HepG2 (cell line): ENCODE data around the gene EXOC3L4. TPM values are rescaled to one million over a fixed set of nuclear protein-coding genes. Genes with fewer than 3 reads are reported as not detected.

Source experiments
- ARID2 ChIP-seq: sonication (generic); formaldehyde crosslinking; IDR thresholded peaks from 2 replicates; pipeline ENCODE4 v1.8.1; 2022; ENCODE audit warnings: mild to moderate bottlenecking, missing genetic modification reagents, borderline replicate concordance
- ATF1 ChIP-seq: IDR thresholded peaks from 2 replicates; pipeline ENCODE4 v1.6.1; 2016; ENCODE audit warnings: mild to moderate bottlenecking, control low read depth
- CBX1 ChIP-seq: IDR thresholded peaks from one replicate; pipeline ENCODE4 v1.6.1; 2016; ENCODE audit warnings: antibody characterized with exemption, low read depth
- CC2D1A ChIP-seq: sonication (generic); formaldehyde crosslinking; IDR thresholded peaks from 2 replicates; pipeline ENCODE4 v1.8.1; 2023; ENCODE audit warnings: mild to moderate bottlenecking, missing genetic modification reagents
- FOSL2 ChIP-seq: sonication (generic); formaldehyde crosslinking; IDR thresholded peaks from 2 replicates; pipeline ENCODE4 v1.4.0; 2020; ENCODE audit warnings: missing genetic modification reagents
- FOXA1 ChIP-seq, 2 experiments: fragments of 450-650 bp in 1 of 2; sonication (generic) in 1 of 2; formaldehyde crosslinking in 1 of 2; IDR thresholded peaks; 2 replicates each; pipeline versions ENCODE4 v1.4.0 to v1.6.1; 2016 to 2020; ENCODE audit warnings: missing genetic modification reagents in 1 of 2
- POLR2G ChIP-seq: fragments of 200-400 bp; formaldehyde crosslinking; IDR thresholded peaks from 2 replicates; pipeline ENCODE4 v1.6.1; 2018; ENCODE audit warnings: mild to moderate bottlenecking, low read depth, low read length, moderate library complexity
- RBFOX2 ChIP-seq: fragments of 200-400 bp; formaldehyde crosslinking; IDR thresholded peaks from 2 replicates; pipeline ENCODE4 v1.6.1; 2017; ENCODE audit warnings: low read depth, mild to moderate bottlenecking, low read length
- STAG1 ChIP-seq: sonication (generic); formaldehyde crosslinking; IDR thresholded peaks from 2 replicates; pipeline ENCODE4 v1.4.0; 2020; ENCODE audit warnings: missing genetic modification reagents
- TMF1 ChIP-seq: sonication (generic); formaldehyde crosslinking; IDR thresholded peaks from 2 replicates; pipeline ENCODE4 v1.8.1; 2022; ENCODE audit warnings: low read depth, missing genetic modification reagents
- ZBTB40 ChIP-seq, 2 experiments: fragments of 450-650 bp in 1 of 2; sonication (generic) in 1 of 2; formaldehyde crosslinking in 1 of 2; IDR thresholded peaks; 2 replicates each; pipeline versions ENCODE4 v1.6.1 to v1.8.0; 2016 to 2022; ENCODE audit warnings: antibody characterized with exemption in 1 of 2, mild to moderate bottlenecking in 1 of 2, missing genetic modification reagents in 1 of 2
- ZBTB42 ChIP-seq: sonication (generic); formaldehyde crosslinking; IDR thresholded peaks from 2 replicates; pipeline ENCODE4 v1.5.0; 2020; ENCODE audit warnings: mild to moderate bottlenecking, missing genetic modification reagents
- ZFP1 ChIP-seq: IDR thresholded peaks from 2 replicates; pipeline ENCODE4 v1.6.1; 2016
- ZNF205 ChIP-seq: IDR thresholded peaks from 2 replicates; pipeline ENCODE4 v1.6.1; 2018; ENCODE audit warnings: missing biosample characterization, missing genetic modification reagents
- ZNF543 ChIP-seq: sonication (generic); formaldehyde crosslinking; IDR thresholded peaks from 2 replicates; pipeline ENCODE4 v1.4.0; 2020; ENCODE audit warnings: mild to moderate bottlenecking, missing genetic modification reagents
- ZNF556 ChIP-seq: sonication (generic); formaldehyde crosslinking; IDR thresholded peaks from 2 replicates; pipeline ENCODE4 v1.4.0; 2020; ENCODE audit warnings: mild to moderate bottlenecking, missing genetic modification reagents, borderline replicate concordance
- polyA plus RNA-seq, 8 experiments: library from polyadenylated mRNA; depleted of rRNA in 3 of 8; stranded (reverse) in 7 of 8; unstranded in 1 of 8; fragments of >200 nt; fragmentation: Illumina TruSeq in 4 of 8; extraction: Trizol in 4 of 8; gene quantifications; 2 replicates each; pipeline versions ENCODE4 v1.2.1 to v1.2.3, GENCODE V29; 2011 to 2016; ENCODE audit warnings: low read depth in 4 of 8, missing spikeins in 1 of 8, mixed read lengths in 1 of 8; ENCODE audit not compliant: insufficient read depth in 1 of 8
- total RNA-seq, 5 experiments: library from RNA; depleted of rRNA; stranded (reverse); fragments of >200 nt; fragmentation: Illumina TruSeq; extraction: Trizol; gene quantifications; 2 replicates each; pipeline ENCODE4 v1.2.3, GENCODE V29; 2016; ENCODE audit warnings: low read depth in 1 of 5
- TF ChIP-seq, protein P1 (sequence below): IDR thresholded peaks from 2 replicates; pipeline ENCODE4 v1.4.0; 2020; ENCODE audit warnings: mild to moderate bottlenecking, missing genetic modification reagents
- TF ChIP-seq, protein P2 (sequence below): IDR thresholded peaks from 2 replicates; pipeline ENCODE4 v1.6.1; 2016; ENCODE audit warnings: control low read depth

The EXOC3L4 gene
- total and polyA plus RNA-seq, 2 of the 13 experiments (the other 11 are each of a cell fraction or from before 2014, with no cell fraction given), result 11.8 to 27.0 TPM

GRCh38 chr14:103116636-103117035 lies 22.1 kb downstream of the EXOC3L4 start (continued):
- TF ChIP-seq, protein P1, sequence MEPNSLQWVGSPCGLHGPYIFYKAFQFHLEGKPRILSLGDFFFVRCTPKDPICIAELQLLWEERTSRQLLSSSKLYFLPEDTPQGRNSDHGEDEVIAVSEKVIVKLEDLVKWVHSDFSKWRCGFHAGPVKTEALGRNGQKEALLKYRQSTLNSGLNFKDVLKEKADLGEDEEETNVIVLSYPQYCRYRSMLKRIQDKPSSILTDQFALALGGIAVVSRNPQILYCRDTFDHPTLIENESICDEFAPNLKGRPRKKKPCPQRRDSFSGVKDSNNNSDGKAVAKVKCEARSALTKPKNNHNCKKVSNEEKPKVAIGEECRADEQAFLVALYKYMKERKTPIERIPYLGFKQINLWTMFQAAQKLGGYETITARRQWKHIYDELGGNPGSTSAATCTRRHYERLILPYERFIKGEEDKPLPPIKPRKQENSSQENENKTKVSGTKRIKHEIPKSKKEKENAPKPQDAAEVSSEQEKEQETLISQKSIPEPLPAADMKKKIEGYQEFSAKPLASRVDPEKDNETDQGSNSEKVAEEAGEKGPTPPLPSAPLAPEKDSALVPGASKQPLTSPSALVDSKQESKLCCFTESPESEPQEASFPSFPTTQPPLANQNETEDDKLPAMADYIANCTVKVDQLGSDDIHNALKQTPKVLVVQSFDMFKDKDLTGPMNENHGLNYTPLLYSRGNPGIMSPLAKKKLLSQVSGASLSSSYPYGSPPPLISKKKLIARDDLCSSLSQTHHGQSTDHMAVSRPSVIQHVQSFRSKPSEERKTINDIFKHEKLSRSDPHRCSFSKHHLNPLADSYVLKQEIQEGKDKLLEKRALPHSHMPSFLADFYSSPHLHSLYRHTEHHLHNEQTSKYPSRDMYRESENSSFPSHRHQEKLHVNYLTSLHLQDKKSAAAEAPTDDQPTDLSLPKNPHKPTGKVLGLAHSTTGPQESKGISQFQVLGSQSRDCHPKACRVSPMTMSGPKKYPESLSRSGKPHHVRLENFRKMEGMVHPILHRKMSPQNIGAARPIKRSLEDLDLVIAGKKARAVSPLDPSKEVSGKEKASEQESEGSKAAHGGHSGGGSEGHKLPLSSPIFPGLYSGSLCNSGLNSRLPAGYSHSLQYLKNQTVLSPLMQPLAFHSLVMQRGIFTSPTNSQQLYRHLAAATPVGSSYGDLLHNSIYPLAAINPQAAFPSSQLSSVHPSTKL (CRISPR knock-in tag), result no peak
- TF ChIP-seq ZBTB40 (IDR thresholded peaks at IDR 0.05) (no peak), ZBTB40 (CRISPR knock-in tag; IDR thresholded peaks at IDR 0.05) (no peak), FOXA1 (IDR thresholded peaks at IDR 0.05) (no peak), FOXA1 (CRISPR knock-in tag; IDR thresholded peaks at IDR 0.05) (peak; percentile 26; the same call in 1 of the 2 replicates), ATF1 (CRISPR knock-in tag) (no peak), ARID2 (CRISPR knock-in tag) (no peak), ZNF543 (no peak), STAG1 (CRISPR knock-in tag) (no peak), CBX1 (no peak), ZBTB42 (CRISPR knock-in tag) (no peak), ZFP1 (CRISPR knock-in tag) (no peak), POLR2G (peak; percentile 23; the same call in 1 of the 2 replicates), FOSL2 (CRISPR knock-in tag) (no peak), ZNF205 (CRISPR knock-in tag) (no peak), TMF1 (CRISPR knock-in tag) (no peak), RBFOX2 (no peak), ZNF556 (CRISPR knock-in tag) (no peak), CC2D1A (CRISPR knock-in tag) (no peak)
- TF ChIP-seq, protein P2, sequence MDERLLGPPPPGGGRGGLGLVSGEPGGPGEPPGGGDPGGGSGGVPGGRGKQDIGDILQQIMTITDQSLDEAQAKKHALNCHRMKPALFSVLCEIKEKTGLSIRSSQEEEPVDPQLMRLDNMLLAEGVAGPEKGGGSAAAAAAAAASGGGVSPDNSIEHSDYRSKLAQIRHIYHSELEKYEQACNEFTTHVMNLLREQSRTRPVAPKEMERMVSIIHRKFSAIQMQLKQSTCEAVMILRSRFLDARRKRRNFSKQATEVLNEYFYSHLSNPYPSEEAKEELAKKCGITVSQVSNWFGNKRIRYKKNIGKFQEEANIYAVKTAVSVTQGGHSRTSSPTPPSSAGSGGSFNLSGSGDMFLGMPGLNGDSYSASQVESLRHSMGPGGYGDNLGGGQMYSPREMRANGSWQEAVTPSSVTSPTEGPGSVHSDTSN (CRISPR knock-in tag), result no peak
